ENCODE data around the gene APLP1. TPM values are rescaled to one million over a fixed set of nuclear protein-coding genes. Genes with fewer than 3 reads are reported as not detected.

APLP1 gene
- total and polyA plus RNA-seq, 7 donors, result 0.48 to 4.1 (median 0.84) TPM

DNA sequence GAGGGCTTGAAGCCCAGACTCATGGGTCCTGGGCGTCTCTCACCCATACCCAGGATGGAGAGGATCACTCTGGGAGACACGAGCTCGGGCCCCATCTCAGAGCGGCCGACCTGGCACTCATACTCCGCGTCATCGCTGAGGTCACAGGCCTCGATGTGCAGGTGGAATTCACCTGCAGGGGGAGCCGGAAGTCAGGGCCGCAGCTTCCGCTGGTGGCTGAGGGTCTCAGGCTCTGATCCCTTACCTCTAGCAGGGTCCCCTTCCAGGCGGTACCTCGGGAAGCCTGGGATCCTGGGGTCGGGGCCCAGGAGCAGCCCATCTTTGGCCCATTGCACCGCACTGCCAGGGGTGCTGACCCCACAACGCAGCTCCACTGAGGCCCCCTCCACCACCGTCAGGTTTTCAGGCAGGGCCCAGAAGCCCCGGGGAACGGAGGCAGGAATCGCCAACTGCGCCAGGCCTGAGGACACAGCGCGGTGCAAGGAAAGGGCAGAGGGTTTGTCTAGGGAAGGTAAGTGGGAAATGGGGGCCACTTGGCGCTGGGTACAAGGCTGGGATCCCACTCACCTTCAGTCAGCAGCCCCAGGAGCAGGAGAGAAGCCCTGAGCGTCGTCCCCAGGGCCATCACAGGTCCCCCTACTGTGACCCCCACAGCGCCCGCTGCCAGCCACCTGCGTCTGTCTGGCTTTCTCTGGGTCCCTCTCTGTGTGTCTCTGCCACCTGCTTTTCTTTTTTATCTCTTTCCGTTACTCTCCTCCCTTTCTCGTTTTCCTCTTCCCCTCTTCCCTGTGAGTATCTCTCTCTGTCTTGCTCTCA lies 17.0 kb upstream of the APLP1 start:
- no peak for DNase-seq
- peaks cover 0 to 93% (median 33%) of the 10 kb centered on the region in 3 donors for H3K27me3 ChIP-seq (ENCODE audit: insufficient read depth in 3 of 3, low read length in 2 of 3)
- TF ChIP-seq, protein P1, sequence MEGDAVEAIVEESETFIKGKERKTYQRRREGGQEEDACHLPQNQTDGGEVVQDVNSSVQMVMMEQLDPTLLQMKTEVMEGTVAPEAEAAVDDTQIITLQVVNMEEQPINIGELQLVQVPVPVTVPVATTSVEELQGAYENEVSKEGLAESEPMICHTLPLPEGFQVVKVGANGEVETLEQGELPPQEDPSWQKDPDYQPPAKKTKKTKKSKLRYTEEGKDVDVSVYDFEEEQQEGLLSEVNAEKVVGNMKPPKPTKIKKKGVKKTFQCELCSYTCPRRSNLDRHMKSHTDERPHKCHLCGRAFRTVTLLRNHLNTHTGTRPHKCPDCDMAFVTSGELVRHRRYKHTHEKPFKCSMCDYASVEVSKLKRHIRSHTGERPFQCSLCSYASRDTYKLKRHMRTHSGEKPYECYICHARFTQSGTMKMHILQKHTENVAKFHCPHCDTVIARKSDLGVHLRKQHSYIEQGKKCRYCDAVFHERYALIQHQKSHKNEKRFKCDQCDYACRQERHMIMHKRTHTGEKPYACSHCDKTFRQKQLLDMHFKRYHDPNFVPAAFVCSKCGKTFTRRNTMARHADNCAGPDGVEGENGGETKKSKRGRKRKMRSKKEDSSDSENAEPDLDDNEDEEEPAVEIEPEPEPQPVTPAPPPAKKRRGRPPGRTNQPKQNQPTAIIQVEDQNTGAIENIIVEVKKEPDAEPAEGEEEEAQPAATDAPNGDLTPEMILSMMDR (IDR thresholded peaks at IDR 0.05), result no peak
- 44 to 50% (median 46%) methylated on average over 29 to 32 of the region's 32 CpGs for WGBS, 3 donors
- ATAC-seq, result no peak
- H3K4me3 ChIP-seq, result no peak overlapping the region
- H3K36me3 ChIP-seq (ENCODE audit: insufficient read depth in 1 of 2, low read depth in 1 of 2), result no peaks in the 10 kb centered on the region
- no peaks in the 10 kb centered on the region for H3K4me1 ChIP-seq
- intact Hi-C loops (cut with DNase I), result no loop called here
- H3K27ac ChIP-seq, result no peak overlapping the region
- H3K9me3 ChIP-seq, result no peaks in the 10 kb centered on the region

GRCh38 chr19:35852029-35852780 lies 16.2 kb upstream of the APLP1 start, which contains the start of gene NPHS1:
TSS of gene NPHS1 (minus strand) at chr19:35852504. CDS start at chr19:35851837, 667 bp downstream.
- Histone ChIP-seq H3K4me3 (no peak within 1 kb of the TSS), H3K4me1 (no peaks in the 10 kb centered on the region), H3K36me3 (ENCODE audit: insufficient read depth in 1 of 2, low read depth in 1 of 2) (no peaks in the 10 kb centered on the region), H3K27me3 (ENCODE audit: insufficient read depth in 3 of 3, low read length in 2 of 3) (peaks cover 0 to 95% (median 33%) of the 10 kb centered on the region in 3 donors), H3K9me3 (no peaks in the 10 kb centered on the region), H3K27ac (no peak within 1 kb of the TSS)
- ATAC-seq, result no peak
- intact Hi-C loops (cut with DNase I), result no loop called here
- WGBS, 3 donors, result 43 to 51% (median 45%) methylated on average over 9 of the region's 9 CpGs
- DNase-seq, result no peak
- TF ChIP-seq, protein P1 (IDR thresholded peaks at IDR 0.05), result no peak

DNA sequence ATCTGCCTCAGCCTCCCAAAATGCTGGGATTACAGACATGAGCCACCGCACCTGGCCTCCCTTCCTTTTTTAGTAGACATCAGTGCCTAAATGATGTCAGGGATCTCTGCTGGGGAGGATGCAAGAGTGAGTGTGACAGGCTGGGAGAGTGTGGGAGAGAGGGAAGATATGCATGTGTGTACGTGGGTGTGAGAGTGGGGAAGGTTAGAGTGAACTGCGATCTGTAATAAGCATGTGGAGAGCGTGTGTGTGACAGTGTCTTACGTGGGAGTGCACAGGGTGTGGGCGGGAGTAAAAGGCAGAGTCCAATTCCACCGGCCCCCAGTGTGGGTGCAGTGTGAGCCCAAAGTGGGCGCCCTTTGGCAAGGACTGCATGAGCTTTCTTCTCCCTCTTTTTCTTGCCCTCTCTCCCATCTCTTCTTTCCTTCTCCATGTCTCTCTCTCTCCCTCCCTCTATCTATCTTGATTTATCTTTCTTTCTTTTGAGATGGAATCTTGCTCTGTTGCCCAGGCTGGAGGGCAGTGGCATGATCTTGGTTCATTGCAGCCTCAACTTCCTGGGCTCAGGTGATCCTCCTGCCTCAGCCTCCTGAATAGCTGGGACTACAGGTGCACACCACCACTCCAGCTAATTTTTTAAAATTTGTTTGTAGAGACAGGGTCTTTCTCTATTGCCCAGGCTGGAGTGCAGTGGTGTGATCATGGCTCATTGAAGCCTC lies 15.2 kb upstream of the APLP1 start:
- no peak for ATAC-seq
- intact Hi-C loops (cut with DNase I), result no loop called here
- no peak overlapping the region for H3K4me3 ChIP-seq
- DNase-seq, result no peak
- H3K27me3 ChIP-seq (ENCODE audit: insufficient read depth in 3 of 3, low read length in 2 of 3), result peaks cover 0 to 89% (median 38%) of the 10 kb centered on the region in 3 donors
- WGBS, 3 donors, result 49 to 60% (median 50%) methylated on average over 7 to 8 of the region's 8 CpGs
- TF ChIP-seq, protein P1 (IDR thresholded peaks at IDR 0.05), result no peak
- H3K27ac ChIP-seq, result no peak overlapping the region
- no peaks in the 10 kb centered on the region for H3K9me3 ChIP-seq
- no peaks in the 10 kb centered on the region for H3K36me3 ChIP-seq (ENCODE audit: insufficient read depth in 1 of 2, low read depth in 1 of 2)
- H3K4me1 ChIP-seq, result no peaks in the 10 kb centered on the region

DNA sequence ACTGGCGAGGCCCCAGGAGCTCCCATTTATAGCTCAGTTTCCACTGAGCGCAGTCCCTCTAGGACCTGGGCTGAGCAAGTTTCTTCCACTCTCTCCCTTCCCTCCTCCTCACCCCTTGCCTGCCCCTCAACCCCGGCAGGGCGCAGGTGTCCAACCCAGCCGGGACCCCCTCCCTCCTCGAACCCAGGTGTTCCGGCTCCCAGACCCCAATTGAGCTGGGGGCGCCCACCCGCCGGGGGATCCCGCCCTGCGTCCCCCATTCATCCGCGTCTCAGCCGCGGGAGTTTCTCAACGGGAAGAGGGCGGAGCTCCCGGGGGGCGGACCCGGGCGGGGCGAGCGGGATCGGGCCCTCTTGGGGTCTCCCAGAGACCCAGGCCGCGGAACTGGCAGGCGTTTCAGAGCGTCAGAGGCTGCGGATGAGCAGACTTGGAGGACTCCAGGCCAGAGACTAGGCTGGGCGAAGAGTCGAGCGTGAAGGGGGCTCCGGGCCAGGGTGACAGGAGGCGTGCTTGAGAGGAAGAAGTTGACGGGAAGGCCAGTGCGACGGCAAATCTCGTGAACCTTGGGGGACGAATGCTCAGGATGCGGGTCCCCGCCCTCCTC lies 11.7 kb upstream of the APLP1 start, which contains the start of gene KIRREL2:
Gene KIRREL2, plus strand, starts transcription at position 366 of the 604 bp plus-strand sequence. Its CDS starts 209 bp downstream, at position 575.
- H3K27ac ChIP-seq, result no peak within 1 kb of the TSS
- H3K4me1 ChIP-seq, result no peaks in the 10 kb centered on the region
- TF ChIP-seq, protein P1 (IDR thresholded peaks at IDR 0.05), result no peak
- peak within 1 kb of the TSS; percentile 51 for H3K4me3 ChIP-seq
- ATAC-seq, result no peak
- intact Hi-C loops (cut with DNase I), result no loop called here
- DNase-seq, result no peak
- 1 to 2% (median 1%) methylated on average over 36 to 42 of the region's 42 CpGs for WGBS, 3 donors
- H3K36me3 ChIP-seq (ENCODE audit: insufficient read depth in 1 of 2, low read depth in 1 of 2), result no peaks in the 10 kb centered on the region
- no peaks in the 10 kb centered on the region for H3K9me3 ChIP-seq
- peaks cover 0 to 88% (median 34%) of the 10 kb centered on the region in 3 donors for H3K27me3 ChIP-seq (ENCODE audit: insufficient read depth in 3 of 3, low read length in 2 of 3)
